ENCODE measurements around the gene LORICRIN.

Gene LORICRIN

GRCh38 chr1:153231785-153232184 is 27.7 kb upstream of the LORICRIN start:
- DNase-seq (ENCODE audit: low read depth): no peak
- no peak overlapping the region for H3K4me3 ChIP-seq (replicated peaks; ENCODE audit: low read depth, low read length)
- no peak for TF ChIP-seq CTCF (IDR thresholded peaks at IDR 0.05; ENCODE audit: low read length, missing control alignments)

- no peak for DNase-seq (ENCODE audit: low read depth)
- TF ChIP-seq CTCF (IDR thresholded peaks at IDR 0.05; ENCODE audit: low read length, missing control alignments): no peak
- no peak overlapping the region for H3K4me3 ChIP-seq (replicated peaks; ENCODE audit: low read depth, low read length)
These were observed 26.9 kb upstream of the LORICRIN start for GRCh38 chr1:153232553-153232952.

GRCh38 chr1:153233448-153233847 is 26.0 kb upstream of the LORICRIN start:
- no peak for TF ChIP-seq CTCF (IDR thresholded peaks at IDR 0.05; ENCODE audit: low read length, missing control alignments)
- no peak overlapping the region for H3K4me3 ChIP-seq (replicated peaks; ENCODE audit: low read depth, low read length)
- no peak for DNase-seq (ENCODE audit: low read depth)

- no peak for TF ChIP-seq CTCF (IDR thresholded peaks at IDR 0.05; ENCODE audit: low read length, missing control alignments)
- H3K4me3 ChIP-seq (replicated peaks; ENCODE audit: low read depth, low read length): no peak overlapping the region
- DNase-seq (ENCODE audit: low read depth): no peak
These were observed 21.0 kb upstream of the LORICRIN start for GRCh38 chr1:153238527-153238926.

- no peak for DNase-seq (ENCODE audit: low read depth)
- no peak overlapping the region for H3K4me3 ChIP-seq (replicated peaks; ENCODE audit: low read depth, low read length)
- TF ChIP-seq CTCF (IDR thresholded peaks at IDR 0.05; ENCODE audit: low read length, missing control alignments): no peak
These were observed 17.3 kb upstream of the LORICRIN start for GRCh38 chr1:153242160-153242559.

- no peak for DNase-seq (ENCODE audit: low read depth)
- TF ChIP-seq CTCF (IDR thresholded peaks at IDR 0.05; ENCODE audit: low read length, missing control alignments): no peak
- H3K4me3 ChIP-seq (replicated peaks; ENCODE audit: low read depth, low read length): no peak overlapping the region
These were observed 14.0 kb upstream of the LORICRIN start for GRCh38 chr1:153245466-153245865.

GRCh38 chr1:153246018-153246417 is 13.5 kb upstream of the LORICRIN start:
- DNase-seq (ENCODE audit: low read depth): no peak
- TF ChIP-seq CTCF (IDR thresholded peaks at IDR 0.05; ENCODE audit: low read length, missing control alignments): no peak
- H3K4me3 ChIP-seq (replicated peaks; ENCODE audit: low read depth, low read length): no peak overlapping the region
